Measurements from ENCODE around the gene RAB34.

RAB34 gene

DNA sequence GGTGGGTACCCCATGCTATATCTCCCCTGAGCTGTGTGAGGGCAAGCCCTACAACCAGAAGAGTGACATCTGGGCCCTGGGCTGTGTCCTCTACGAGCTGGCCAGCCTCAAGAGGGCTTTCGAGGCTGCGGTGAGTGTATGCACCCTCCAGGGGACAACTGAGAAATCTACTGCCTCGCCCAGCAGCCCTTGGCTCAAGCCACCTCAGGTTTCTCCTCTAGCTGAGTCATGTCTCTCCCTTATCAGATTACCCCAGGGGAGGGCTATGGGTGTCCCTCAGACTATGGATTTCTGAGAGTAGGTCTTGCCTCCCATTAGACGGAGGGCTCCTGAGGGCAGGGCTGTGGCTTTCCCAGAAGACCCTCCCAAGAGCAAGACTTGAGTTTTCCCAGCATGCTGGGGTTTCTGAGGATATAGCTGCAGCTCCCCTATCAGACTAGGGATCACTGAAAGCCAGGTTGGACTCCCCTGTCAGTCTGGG, 17.6 kb upstream of the RAB34 start:
- in situ Hi-C loops (cut with MboI; ENCODE audit: low pct_unique_long_range_greater_than_20kb, low sequenced_read_pairs, unreplicated experiment), result no loop called here
- TF ChIP-seq, protein P1, sequence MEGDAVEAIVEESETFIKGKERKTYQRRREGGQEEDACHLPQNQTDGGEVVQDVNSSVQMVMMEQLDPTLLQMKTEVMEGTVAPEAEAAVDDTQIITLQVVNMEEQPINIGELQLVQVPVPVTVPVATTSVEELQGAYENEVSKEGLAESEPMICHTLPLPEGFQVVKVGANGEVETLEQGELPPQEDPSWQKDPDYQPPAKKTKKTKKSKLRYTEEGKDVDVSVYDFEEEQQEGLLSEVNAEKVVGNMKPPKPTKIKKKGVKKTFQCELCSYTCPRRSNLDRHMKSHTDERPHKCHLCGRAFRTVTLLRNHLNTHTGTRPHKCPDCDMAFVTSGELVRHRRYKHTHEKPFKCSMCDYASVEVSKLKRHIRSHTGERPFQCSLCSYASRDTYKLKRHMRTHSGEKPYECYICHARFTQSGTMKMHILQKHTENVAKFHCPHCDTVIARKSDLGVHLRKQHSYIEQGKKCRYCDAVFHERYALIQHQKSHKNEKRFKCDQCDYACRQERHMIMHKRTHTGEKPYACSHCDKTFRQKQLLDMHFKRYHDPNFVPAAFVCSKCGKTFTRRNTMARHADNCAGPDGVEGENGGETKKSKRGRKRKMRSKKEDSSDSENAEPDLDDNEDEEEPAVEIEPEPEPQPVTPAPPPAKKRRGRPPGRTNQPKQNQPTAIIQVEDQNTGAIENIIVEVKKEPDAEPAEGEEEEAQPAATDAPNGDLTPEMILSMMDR (IDR thresholded peaks at IDR 0.05; ENCODE audit: extremely low read depth, insufficient read depth, missing control alignments), result no peak
- no peak for DNase-seq (ENCODE audit: low spot score)

DNA sequence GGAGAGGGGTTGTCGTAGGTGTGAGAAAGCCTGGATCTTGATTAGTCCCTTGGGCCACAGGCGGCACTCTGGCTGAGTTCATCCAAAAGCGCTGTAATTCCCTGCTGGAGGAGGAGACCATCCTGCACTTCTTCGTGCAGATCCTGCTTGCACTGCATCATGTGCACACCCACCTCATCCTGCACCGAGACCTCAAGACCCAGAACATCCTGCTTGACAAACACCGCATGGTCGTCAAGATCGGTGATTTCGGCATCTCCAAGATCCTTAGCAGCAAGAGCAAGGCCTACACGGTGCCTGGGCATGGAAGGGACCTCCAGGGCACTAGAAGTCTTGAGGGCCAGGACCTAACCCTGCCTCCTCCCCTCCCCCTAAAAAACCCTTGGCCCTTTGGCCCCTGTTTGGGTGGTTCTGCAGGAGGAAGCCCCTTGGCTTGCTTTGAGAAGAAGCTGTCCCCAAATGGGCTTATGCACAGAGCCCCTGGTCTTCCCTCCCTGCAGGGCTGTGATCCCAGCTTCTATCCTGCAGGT, 17.1 kb upstream of the RAB34 start:
- TF ChIP-seq, protein P1 (IDR thresholded peaks at IDR 0.05; ENCODE audit: extremely low read depth, insufficient read depth, missing control alignments), result no peak
- no peak for DNase-seq (ENCODE audit: low spot score)
- in situ Hi-C loops (cut with MboI; ENCODE audit: low pct_unique_long_range_greater_than_20kb, low sequenced_read_pairs, unreplicated experiment), result no loop called here

DNA sequence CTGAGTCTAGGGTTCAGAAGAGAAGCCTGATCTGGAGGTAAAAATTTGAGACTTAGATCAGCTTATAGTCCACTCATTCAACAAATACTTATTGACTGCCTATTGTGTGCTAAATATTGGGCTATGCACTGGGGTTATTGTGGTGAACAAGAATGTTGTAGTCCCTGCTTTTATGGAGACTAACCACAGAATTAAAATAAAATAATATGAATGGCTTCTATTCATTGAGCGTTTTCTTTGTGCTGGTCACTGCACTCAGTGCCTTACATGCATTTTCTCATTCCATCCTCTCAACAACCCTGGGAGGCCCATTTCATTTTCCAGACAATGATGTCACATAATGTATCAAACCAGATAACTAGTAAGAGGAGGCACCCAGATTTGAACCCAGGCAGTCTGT, 15.7 kb upstream of the RAB34 start:
- TF ChIP-seq, protein P1 (IDR thresholded peaks at IDR 0.05; ENCODE audit: extremely low read depth, insufficient read depth, missing control alignments), result no peak
- in situ Hi-C loops (cut with MboI; ENCODE audit: low pct_unique_long_range_greater_than_20kb, low sequenced_read_pairs, unreplicated experiment), result no loop called here
- no peak for DNase-seq (ENCODE audit: low spot score)

DNA sequence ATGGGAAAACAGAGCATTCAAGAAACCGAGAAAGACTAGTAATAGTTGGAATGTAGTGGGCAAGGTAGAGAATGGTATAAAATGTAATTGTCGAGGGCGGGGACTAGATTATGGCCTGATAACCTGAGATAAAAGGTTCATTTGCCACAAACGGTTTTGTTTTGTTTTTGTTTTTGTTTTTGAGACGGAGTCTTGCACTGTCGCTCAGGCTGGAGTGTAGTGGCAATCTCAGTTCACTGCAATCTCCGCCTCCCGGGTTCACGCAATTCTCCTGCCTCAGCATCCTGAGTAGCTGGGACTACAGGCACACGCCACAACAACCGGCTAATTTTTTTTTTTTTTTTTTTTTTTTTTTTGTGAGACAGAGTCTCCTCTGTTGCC, 12.3 kb upstream of the RAB34 start:
- in situ Hi-C loops (cut with MboI; ENCODE audit: low pct_unique_long_range_greater_than_20kb, low sequenced_read_pairs, unreplicated experiment), result no loop called here
- TF ChIP-seq, protein P1 (IDR thresholded peaks at IDR 0.05; ENCODE audit: extremely low read depth, insufficient read depth, missing control alignments), result no peak
- DNase-seq (ENCODE audit: low spot score), result no peak

DNA sequence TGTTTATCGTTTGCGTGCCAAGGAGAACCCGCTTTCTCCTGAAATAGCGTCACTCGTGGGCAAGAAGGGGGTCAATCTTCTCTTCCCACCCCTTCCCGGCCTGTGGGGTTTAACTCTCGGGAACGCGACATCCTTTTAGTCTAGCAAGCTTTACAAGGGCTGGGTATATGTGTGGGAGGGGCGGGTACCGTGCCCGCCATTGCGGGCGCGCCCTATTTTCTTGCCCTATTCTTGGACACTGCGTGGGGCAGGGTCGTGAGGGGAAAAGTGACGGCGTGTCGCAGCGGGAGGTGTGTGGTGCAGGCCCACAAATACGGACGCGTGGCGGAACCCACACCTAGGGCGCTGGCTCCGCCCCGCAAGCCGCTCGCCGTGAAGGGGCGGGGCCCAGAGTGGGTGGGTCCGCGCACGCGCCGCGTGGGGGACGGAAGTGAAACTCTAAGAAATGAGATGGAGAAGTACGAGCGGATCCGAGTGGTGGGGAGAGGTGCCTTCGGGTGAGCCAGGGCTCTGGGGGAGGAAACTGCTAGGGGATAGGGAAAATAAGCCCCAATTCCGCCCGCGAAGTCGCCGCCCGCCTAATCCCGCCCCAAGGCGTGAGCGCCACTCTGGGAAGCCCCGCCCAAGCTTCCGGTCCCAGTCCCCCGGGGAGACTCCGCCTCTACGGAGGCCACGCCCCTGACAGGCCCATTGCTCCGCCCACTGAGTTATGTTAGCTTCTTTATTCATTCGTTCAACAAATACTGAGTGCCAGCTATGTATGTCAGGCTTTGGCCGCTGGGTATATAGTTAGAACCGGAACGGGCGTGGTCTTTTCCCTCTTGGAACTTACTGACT, 10.9 kb upstream of the RAB34 start, which contains the start of gene NEK8:
TSS of gene NEK8 (plus strand) at position 425 of the 837 bp plus-strand sequence. CDS start at position 451, 26 bp downstream.
- TF ChIP-seq, protein P1 (IDR thresholded peaks at IDR 0.05; ENCODE audit: extremely low read depth, insufficient read depth, missing control alignments), result no peak
- DNase-seq (ENCODE audit: low spot score), result peak; percentile 90
- in situ Hi-C loops (cut with MboI; ENCODE audit: low pct_unique_long_range_greater_than_20kb, low sequenced_read_pairs, unreplicated experiment), result no loop called here

DNA sequence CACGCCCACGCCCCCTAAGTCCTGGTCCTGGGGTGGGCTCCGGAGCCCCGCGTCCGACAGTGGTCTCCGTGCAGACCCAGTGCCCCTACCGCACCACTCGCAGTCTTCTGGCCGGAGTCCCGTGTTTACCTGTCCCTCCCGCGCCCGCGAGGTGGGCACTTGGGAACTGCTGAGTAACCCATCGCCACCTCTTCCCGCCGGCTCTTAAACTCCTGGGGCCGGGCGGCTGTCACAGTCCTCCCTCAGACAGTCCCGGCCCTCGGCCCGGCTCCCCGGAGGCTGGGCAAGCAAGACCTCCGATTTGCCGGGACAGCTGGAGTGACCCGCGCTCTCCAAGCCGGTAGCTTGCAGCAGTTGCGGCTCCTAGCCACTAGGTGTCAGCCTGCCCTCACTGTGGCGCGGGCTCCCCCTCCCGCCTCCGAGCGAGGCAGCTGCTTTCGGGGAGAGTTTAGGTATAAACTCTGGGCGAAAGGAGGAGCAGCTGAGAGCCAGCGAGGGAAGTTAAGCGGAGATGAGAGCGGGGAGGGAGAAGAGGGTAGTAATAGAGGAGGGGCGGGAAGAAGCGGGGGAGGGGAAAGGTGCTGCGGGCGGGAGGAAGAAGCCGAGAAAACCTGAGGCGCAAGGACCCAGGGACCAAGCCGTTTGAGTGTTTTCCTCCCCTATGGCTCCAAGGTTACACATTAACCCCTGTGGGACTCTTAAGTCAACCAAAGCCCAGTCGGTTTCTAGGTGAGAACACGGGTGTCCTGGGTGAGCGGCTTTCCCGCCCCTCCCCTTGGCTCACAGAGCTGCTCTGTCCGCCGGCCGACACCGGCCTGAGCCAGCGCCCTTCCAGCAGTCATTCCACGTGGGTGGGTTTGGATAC, 9.2 kb upstream of the RAB34 start:
- DNase-seq (ENCODE audit: low spot score), result peak; percentile 91
- TF ChIP-seq, protein P1 (IDR thresholded peaks at IDR 0.05; ENCODE audit: extremely low read depth, insufficient read depth, missing control alignments), result peak; percentile 99
- in situ Hi-C loops (cut with MboI; ENCODE audit: low pct_unique_long_range_greater_than_20kb, low sequenced_read_pairs, unreplicated experiment), result no loop called here

All from GM13977 (cell line).